Measurements from ENCODE around the gene EIF3K.

DNA sequence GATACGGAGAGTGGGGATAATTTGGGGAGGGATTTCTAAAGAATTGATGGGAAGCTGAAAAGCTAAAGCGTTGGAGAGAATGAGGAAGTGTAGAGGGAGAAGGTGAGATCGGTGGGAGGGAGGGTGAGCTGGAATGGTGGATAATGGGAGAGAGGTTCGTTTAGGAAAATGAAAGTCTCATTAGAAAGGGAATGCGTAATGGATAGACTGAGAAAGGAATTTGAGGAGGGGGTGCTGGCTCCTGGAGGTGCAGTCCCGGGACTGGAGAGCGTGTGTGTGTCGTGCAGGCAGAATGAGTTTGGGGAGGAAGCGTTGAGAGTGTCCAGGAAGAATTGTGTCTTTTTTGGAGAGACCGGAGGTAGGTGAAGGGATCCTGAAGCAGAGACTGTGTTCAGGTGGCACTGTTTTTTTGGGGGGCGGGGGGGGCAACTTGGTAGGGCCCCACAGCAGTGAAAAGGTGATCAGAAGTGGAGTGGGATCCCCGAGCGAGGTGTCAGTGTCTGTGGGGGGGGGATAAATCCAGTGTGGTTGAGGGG is 29.8 kb downstream of the EIF3K start:
- TF ChIP-seq, protein P1, sequence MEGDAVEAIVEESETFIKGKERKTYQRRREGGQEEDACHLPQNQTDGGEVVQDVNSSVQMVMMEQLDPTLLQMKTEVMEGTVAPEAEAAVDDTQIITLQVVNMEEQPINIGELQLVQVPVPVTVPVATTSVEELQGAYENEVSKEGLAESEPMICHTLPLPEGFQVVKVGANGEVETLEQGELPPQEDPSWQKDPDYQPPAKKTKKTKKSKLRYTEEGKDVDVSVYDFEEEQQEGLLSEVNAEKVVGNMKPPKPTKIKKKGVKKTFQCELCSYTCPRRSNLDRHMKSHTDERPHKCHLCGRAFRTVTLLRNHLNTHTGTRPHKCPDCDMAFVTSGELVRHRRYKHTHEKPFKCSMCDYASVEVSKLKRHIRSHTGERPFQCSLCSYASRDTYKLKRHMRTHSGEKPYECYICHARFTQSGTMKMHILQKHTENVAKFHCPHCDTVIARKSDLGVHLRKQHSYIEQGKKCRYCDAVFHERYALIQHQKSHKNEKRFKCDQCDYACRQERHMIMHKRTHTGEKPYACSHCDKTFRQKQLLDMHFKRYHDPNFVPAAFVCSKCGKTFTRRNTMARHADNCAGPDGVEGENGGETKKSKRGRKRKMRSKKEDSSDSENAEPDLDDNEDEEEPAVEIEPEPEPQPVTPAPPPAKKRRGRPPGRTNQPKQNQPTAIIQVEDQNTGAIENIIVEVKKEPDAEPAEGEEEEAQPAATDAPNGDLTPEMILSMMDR (optimal IDR thresholded peaks at IDR 0.05 in 1 of 3, IDR thresholded peaks at IDR 0.05 in 1 of 3, conservative IDR thresholded peaks at IDR 0.05 in 1 of 3; ENCODE audit: extremely low read depth in 1 of 3, insufficient read depth in 2 of 3, low read length in 3 of 3) = no peak
- TF ChIP-seq EZH2 (IDR thresholded peaks at IDR 0.05; ENCODE audit: low read length) = no peak
